ENCODE data around the gene PADI4. TPM values are rescaled to one million over a fixed set of nuclear protein-coding genes. Genes with fewer than 3 reads are reported as not detected.

Gene PADI4
- total and polyA plus RNA-seq, 2 donors (not counting 1 experiment from before 2014, with no cell fraction given), result not detected

DNA sequence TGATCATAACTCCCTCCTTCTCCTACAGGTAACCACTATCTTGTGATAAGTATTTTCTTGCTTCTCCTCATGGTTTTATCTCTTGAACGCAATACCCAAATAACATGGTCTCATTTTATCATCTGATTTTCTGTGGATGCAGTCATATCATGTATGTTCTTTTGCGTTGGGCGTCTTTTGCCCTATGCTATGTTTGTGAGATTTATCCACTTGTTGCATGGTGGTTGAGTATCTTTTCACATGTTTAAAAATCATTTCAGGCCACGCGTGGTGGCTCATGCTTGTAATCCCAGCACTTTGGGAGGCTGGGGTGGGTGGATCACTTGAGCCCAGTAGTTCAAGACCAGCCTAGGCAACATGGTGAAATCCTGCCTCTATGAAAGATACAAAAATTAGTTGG lies 43.5 kb upstream of the PADI4 start:
- Histone ChIP-seq H3K27ac (ENCODE audit: insufficient read depth, low read length) (no peak overlapping the region), H3K4me2 (ENCODE audit: extremely low read depth, insufficient read depth, low read length) (no peak overlapping the region), H3K79me2 (ENCODE audit: control insufficient read depth, insufficient read depth, low read length) (no peaks in the 10 kb centered on the region), H3K9ac (ENCODE audit: insufficient read depth, low read length) (no peak overlapping the region), H3K4me3 (replicated peaks in 1 of 4; ENCODE audit: control extremely low read depth in 1 of 4, insufficient read depth in 1 of 4, low read depth in 3 of 4, low read length in 4 of 4) (no peak overlapping the region), H4K20me1 (ENCODE audit: control insufficient read depth, extremely low read depth, insufficient read depth, low read length) (no peaks in the 10 kb centered on the region), H3K4me1 (ENCODE audit: control insufficient read depth, extremely low read depth, insufficient read depth, low read length) (no peaks in the 10 kb centered on the region), H2AFZ (ENCODE audit: low read length) (no peak overlapping the region), H3K36me3 (ENCODE audit: control insufficient read depth, insufficient read depth, low read length) (no peaks in the 10 kb centered on the region), H3K27me3 (ENCODE audit: control insufficient read depth, insufficient read depth, low read length) (peaks cover 6% of the 10 kb centered on the region), H3K9me3 (ENCODE audit: control insufficient read depth, insufficient read depth, low read depth, low read length) (no peaks in the 10 kb centered on the region)
- TF ChIP-seq EZH2 (IDR thresholded peaks at IDR 0.05; ENCODE audit: low read length, missing control alignments) (no peak), CTCF (conservative IDR thresholded peaks at IDR 0.05 in 1 of 2, IDR thresholded peaks at IDR 0.05 in 1 of 2; ENCODE audit: low read depth in 1 of 2, low read length in 2 of 2) (no peak)
- DNase-seq (ENCODE audit: low read depth in 2 of 2), result no peak

DNA sequence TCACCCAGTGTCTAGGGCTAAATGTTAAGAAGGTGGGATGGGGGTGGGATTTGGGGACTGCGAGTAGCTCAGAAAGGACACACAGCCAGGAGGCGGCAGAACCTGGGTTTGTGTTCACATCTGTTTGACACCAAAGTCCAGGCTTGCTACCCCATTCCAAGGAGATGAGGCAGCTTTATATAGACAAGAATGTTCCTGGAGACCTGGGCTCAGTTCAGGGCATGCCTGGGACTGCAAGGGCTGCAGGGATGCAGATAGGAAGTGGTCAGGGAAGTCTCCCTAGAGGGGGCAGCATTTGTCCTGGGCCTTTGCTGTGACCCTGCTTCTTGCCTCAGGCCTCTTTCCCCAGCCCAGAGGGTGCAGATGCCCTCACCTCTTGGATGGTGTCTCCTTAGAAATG lies 42.8 kb upstream of the PADI4 start:
- H3K36me3 ChIP-seq (ENCODE audit: control insufficient read depth, insufficient read depth, low read length), result no peaks in the 10 kb centered on the region
- H3K27ac ChIP-seq (ENCODE audit: insufficient read depth, low read length), result no peak overlapping the region
- no peak overlapping the region for H3K9ac ChIP-seq (ENCODE audit: insufficient read depth, low read length)
- H3K4me1 ChIP-seq (ENCODE audit: control insufficient read depth, extremely low read depth, insufficient read depth, low read length), result no peaks in the 10 kb centered on the region
- H3K4me3 ChIP-seq (replicated peaks in 1 of 4; ENCODE audit: control extremely low read depth in 1 of 4, insufficient read depth in 1 of 4, low read depth in 3 of 4, low read length in 4 of 4), result no peak overlapping the region
- TF ChIP-seq CTCF (conservative IDR thresholded peaks at IDR 0.05 in 1 of 2, IDR thresholded peaks at IDR 0.05 in 1 of 2; ENCODE audit: low read depth in 1 of 2, low read length in 2 of 2) (no peak), EZH2 (IDR thresholded peaks at IDR 0.05; ENCODE audit: low read length, missing control alignments) (no peak)
- H3K9me3 ChIP-seq (ENCODE audit: control insufficient read depth, insufficient read depth, low read depth, low read length), result no peaks in the 10 kb centered on the region
- no peak overlapping the region for H2AFZ ChIP-seq (ENCODE audit: low read length)
- H3K27me3 ChIP-seq (ENCODE audit: control insufficient read depth, insufficient read depth, low read length), result peaks cover 6% of the 10 kb centered on the region
- no peak overlapping the region for H3K4me2 ChIP-seq (ENCODE audit: extremely low read depth, insufficient read depth, low read length)
- no peaks in the 10 kb centered on the region for H3K79me2 ChIP-seq (ENCODE audit: control insufficient read depth, insufficient read depth, low read length)
- H4K20me1 ChIP-seq (ENCODE audit: control insufficient read depth, extremely low read depth, insufficient read depth, low read length), result no peaks in the 10 kb centered on the region
- DNase-seq (ENCODE audit: low read depth in 2 of 2), result peak in 1 of 2 donors; percentile 30

GRCh38 chr1:17265950-17266349 lies 42.0 kb upstream of the PADI4 start:
- Histone ChIP-seq H3K4me1 (ENCODE audit: control insufficient read depth, extremely low read depth, insufficient read depth, low read length) (no peaks in the 10 kb centered on the region), H2AFZ (ENCODE audit: low read length) (no peak overlapping the region), H3K9ac (ENCODE audit: insufficient read depth, low read length) (no peak overlapping the region), H3K27me3 (ENCODE audit: control insufficient read depth, insufficient read depth, low read length) (peaks cover 4% of the 10 kb centered on the region), H3K36me3 (ENCODE audit: control insufficient read depth, insufficient read depth, low read length) (no peaks in the 10 kb centered on the region), H3K4me3 (replicated peaks in 1 of 4; ENCODE audit: control extremely low read depth in 1 of 4, insufficient read depth in 1 of 4, low read depth in 3 of 4, low read length in 4 of 4) (no peak overlapping the region), H3K4me2 (ENCODE audit: extremely low read depth, insufficient read depth, low read length) (no peak overlapping the region), H4K20me1 (ENCODE audit: control insufficient read depth, extremely low read depth, insufficient read depth, low read length) (no peaks in the 10 kb centered on the region), H3K9me3 (ENCODE audit: control insufficient read depth, insufficient read depth, low read depth, low read length) (no peaks in the 10 kb centered on the region), H3K79me2 (ENCODE audit: control insufficient read depth, insufficient read depth, low read length) (no peaks in the 10 kb centered on the region), H3K27ac (ENCODE audit: insufficient read depth, low read length) (no peak overlapping the region)
- no peak for TF ChIP-seq EZH2 (IDR thresholded peaks at IDR 0.05; ENCODE audit: low read length, missing control alignments)
- TF ChIP-seq CTCF (conservative IDR thresholded peaks at IDR 0.05 in 1 of 2, IDR thresholded peaks at IDR 0.05 in 1 of 2; ENCODE audit: low read depth in 1 of 2, low read length in 2 of 2), result no peak
- DNase-seq (ENCODE audit: low read depth in 2 of 2), result no peak

Measured in fibroblast of lung (primary cell).